GM18511 (cell line): Measurements from ENCODE around the gene ADCY1.

Experiments
- ATAC-seq: cut with Tn5 transposase; IDR thresholded peaks from one replicate; pipeline ENCODE4 v1.9.1; 2021; ENCODE audit warnings: mild to moderate bottlenecking, moderate library complexity; ENCODE audit not compliant: unreplicated experiment

Gene ADCY1

GRCh38 chr7:45623157-45623556 lies 49.0 kb downstream of the ADCY1 start:
- ATAC-seq = no peak

GRCh38 chr7:45623740-45624391 lies 49.7 kb downstream of the ADCY1 start:
- no peak for ATAC-seq

- ATAC-seq = no peak
These were observed 50.2 kb downstream of the ADCY1 start for GRCh38 chr7:45624392-45624760.

- ATAC-seq = no peak
These were observed 50.9 kb downstream of the ADCY1 start for GRCh38 chr7:45625067-45625466.

GRCh38 chr7:45625714-45626440 lies 51.7 kb downstream of the ADCY1 start:
- ATAC-seq = no peak

- ATAC-seq = no peak
These were observed 52.6 kb downstream of the ADCY1 start for GRCh38 chr7:45626441-45627430.

GRCh38 chr7:45627691-45628456 lies 53.7 kb downstream of the ADCY1 start:
- no peak for ATAC-seq

GRCh38 chr7:45631569-45631968 lies 57.4 kb downstream of the ADCY1 start:
- no peak for ATAC-seq

- ATAC-seq = no peak
These were observed 62.6 kb downstream of the ADCY1 start for GRCh38 chr7:45636733-45637132.

- ATAC-seq = no peak
These were observed 64.7 kb downstream of the ADCY1 start for GRCh38 chr7:45638916-45639315.

- no peak for ATAC-seq
These were observed 67.9 kb downstream of the ADCY1 start for GRCh38 chr7:45642044-45642443.

GRCh38 chr7:45643630-45644029 lies 69.5 kb downstream of the ADCY1 start:
- ATAC-seq = no peak

- ATAC-seq = no peak
These were observed 70.1 kb downstream of the ADCY1 start for GRCh38 chr7:45644237-45644636.

GRCh38 chr7:45645141-45645969 lies 71.2 kb downstream of the ADCY1 start:
- ATAC-seq = no peak

- ATAC-seq = no peak
These were observed 72.1 kb downstream of the ADCY1 start for GRCh38 chr7:45646207-45646821.

GRCh38 chr7:45646996-45647825 lies 73.0 kb downstream of the ADCY1 start:
- ATAC-seq = no peak

GRCh38 chr7:45647967-45648670 lies 74.0 kb downstream of the ADCY1 start:
- no peak for ATAC-seq

GRCh38 chr7:45648671-45648995 lies 74.5 kb downstream of the ADCY1 start:
- ATAC-seq = no peak
